Renal pelvis (tissue), 4 donors: Measurements from ENCODE around the gene MORC2. TPM values are rescaled to one million over a fixed set of nuclear protein-coding genes. Genes with fewer than 3 reads are reported as not detected.

Experiments
- DNase-seq: peaks from one replicate; pipeline ENCODE4 v3.0.0-alpha.2; 2013
- polyA plus RNA-seq, 3 donors: library from polyadenylated mRNA; unstranded; fragments of 120-200 nt; gene quantifications; one replicate each; pipeline ENCODE4 v1.2.1, GENCODE V29; 2013; ENCODE audit not compliant: insufficient read length in 3 of 3

The MORC2 gene
- polyA plus RNA-seq, 3 donors, result 31.6 to 41.7 (median 35.2) TPM

DNA sequence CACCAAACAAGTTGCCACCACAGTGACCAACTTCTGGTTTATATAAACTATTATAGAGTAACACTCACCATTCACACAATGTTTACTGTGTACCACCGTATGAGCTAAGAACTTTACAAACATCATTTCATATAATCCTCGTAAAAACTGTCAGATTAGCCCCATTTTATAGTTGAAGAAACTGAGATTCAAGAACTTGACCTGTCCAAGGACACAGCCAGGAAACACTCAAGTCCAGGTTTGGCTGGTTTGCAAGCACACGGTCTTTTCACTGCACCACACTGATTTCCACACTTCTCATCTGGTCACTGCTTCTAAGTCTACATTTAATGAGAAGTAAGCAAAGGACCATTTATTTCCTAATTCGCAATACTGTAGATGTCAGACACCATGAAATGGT lies 3.7 kb downstream of the MORC2 start:
- DNase-seq, result no peak

DNA sequence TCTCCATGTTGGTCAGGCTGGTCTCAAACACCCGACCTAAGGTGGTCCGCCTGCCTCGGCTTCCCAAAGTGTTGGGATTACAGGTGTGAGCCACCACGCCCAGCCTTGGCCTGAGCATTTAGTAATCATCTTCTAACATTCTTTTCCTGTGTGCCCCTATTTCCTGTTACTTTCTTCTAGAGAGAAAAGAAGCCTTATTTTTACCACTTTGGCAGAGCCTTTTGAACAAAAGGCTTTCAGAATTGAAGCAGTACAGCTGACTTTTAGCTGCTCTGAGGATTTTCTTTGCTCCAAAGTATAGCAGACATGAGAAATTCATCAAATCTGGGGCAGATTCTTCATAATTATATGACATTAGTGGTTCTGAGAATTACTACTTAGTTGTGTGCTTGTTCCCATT lies 13.4 kb downstream of the MORC2 start:
- no peak for DNase-seq

DNA sequence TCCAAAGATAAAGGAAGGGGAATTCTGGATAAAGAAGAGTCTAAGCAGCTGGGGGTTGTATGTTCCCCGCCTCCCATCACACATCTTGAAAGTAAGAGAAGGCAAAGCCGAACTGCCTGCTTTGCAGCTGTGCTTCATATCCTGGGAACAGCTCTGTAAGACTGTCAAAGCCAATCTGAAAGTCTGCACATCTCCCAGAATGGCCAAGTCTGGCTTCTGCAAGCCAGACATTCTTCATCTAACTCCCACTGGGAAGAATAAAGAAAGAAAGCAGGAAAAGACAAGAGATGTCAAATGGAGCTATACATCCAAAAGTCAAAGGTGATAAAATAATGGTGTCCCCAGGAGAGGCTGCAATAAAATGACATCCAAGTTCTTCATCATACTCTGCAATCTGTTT lies 15.4 kb downstream of the MORC2 start:
- DNase-seq, result no peak

DNA sequence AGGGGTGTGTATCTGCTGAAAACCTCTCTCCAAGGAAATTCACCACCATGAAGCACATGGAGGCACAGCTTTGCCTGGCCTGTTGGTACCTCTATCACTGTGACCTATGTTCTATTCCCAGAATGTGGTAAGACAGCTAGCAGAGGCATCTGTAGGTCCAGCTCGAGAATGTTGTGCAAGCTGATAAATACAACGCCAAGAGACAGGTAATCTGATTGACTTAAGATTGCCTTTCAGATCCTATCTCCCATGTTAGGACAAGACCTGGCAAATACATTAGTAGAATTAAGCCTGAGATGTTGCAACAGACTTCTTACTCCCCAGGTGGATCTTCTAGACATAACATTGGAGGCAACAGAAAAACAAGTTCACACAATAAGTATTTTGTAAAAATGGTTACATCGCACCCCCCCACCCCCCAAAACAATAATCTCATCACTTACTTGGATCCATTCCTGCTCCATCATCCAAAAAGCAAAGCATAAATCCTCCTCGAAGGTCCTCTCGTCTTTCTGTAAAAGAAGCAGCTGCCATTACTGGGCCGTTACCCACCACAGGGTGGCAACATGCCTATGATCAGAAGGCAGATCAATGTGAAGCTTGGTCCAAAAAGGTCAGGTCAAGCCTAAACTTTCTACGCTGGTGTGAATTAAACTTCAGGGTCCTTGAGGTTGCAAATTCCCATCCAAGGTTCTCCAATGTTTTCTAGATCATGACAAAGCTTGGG lies 18.5 kb downstream of the MORC2 start:
- no peak for DNase-seq

DNA sequence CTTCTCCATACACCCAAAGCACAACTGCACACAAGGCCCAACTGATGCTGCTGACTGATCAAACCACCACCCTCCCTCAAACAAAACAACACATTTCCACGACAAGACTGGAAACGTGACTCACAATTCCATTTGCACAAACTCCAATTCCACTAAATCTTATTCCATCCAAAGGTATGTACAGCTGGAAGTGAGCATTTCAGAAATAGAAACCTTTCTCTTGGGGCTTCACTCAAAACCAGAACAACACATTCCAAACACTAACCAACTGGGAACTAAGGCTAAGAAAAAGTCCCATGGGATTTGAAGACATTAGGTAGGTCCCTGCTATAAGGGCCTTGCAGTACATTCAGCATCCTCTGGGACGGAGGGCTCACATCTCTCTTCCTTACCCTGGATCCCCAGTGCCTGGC lies 19.6 kb downstream of the MORC2 start:
- DNase-seq, result no peak

DNA sequence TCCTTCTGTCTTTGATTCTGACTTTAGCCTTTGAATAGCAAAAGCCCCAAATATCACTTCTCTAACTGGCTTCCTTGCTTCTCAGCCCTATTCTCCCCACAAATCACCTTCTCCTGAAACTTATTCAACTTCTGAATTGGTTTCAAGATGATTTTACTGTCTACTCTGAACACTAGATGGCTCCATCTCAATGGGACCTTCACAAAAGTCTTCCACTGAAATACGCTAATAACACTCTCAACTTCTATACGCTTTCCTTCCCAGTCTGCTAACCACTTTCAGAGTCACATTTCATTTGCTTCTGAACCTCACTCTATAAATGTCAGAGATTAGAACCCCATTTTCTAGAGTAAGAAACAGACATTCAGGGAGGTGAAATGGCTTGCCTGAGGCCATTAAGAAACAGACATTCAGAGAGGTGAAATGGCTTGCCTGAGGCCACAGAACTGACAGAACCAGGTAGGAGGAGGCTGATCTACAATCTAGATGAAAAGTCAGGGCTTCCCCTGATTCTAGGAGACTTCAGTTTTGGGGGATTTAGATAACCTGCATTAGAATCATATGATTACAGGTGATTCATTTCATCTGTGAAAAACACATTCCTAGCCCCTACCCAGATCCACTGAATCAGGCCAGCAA lies 20.6 kb downstream of the MORC2 start:
- DNase-seq, result peak; percentile 53

DNA sequence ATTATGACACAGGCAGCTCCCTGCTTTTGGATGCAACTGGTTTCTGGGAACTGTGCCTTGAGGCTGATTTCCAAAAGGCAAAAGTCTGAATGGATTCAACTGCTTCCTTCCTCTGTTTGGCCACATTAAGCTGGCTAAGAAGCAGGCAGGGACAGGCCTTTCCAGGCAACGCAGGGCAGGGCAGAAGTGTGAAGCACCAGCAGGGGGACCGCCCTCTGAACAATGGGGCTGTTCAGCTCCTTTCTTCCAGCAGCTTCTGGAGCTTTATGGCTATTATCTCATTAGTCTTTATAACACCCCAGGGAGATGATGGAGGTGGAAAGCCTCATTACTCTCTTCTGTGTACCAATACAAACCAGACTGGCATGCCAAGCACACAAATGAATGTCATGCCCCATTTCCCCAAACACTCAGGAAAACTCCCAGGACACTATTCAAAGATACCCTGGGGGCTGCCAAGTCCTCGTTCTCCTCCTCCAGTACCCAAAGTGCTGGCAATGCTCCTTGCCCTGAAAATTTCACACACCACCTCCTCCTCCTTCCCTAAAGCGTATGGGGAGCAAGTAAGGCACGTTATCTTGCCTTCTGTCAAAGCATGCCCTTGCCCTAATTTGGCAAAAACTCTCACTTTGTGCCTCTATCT lies 21.3 kb downstream of the MORC2 start:
- DNase-seq, result no peak

DNA sequence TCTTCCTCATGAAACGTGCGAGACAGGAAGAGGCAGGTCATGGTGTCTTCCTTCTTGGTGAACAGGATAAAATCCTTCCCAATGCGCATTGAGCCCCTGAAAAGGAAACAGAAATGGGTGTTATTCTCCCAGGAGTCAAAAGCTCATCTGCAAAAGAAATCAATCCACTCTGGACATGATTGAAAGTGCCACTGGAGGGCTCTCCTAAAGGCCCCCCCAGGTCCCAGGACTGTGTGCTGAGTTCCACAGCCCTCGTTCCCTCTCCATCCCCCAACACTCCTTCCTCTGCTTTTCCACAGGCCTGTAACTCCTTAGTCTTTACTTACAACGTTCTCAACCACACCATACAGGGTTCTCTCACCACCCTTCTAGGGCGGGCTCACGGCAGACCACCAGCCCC lies 22.2 kb downstream of the MORC2 start:
- DNase-seq, result no peak

DNA sequence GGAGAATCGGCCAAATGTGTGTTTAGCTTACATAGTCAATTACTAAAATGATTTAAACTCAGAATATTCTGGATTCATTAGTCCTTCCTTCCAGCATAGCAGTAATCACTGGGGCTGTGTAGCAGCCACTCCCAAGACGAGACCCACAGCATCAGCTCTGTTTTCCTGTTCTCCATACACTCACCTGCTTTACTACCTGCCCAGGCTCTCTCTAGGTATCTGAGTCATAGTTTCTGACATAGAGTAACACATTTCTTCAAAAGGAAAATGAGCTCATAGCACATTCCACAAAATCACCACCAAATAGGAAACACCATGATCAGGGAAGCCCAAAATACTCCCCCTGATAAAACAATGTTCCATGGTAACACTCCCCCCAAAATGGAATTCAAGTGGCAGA lies 22.9 kb downstream of the MORC2 start:
- DNase-seq, result no peak

DNA sequence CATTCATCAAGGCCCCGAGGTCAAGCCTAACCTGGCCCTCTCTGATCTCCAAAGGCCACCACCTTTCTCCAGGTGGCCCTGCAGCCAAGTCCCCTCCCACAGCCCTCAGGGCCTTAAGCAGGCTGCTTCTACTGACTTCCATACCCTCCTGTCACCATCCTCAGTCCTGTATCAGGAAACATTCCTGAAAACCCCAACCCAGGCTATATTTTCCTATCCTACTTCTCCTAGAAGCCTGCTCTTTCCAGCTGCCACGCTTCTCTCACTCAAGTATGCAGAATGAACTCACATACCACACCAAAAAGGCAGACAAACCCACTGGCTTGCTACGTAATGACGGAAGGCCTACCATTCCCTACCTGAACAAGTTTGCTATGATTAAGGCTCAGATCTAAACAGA lies 23.6 kb downstream of the MORC2 start:
- DNase-seq, result no peak

DNA sequence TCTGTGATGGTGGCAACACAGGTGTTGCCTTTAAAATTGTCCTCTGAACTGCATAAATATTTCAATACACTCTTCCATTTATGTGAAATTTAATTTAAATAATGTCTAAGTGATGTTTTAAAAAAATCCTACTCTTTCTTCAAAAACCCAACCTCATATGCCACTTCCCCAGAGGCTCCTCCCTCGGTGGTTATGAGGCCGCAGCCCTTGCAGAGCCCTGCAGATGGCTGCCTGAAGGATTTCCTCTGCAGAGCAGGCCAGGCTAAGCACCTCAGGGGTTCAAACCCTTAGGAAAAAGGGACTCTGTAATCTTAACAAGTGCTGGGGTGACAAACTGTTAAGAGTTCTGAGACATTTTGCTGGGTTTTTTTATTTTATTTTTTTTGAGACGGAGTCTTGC lies 25.2 kb downstream of the MORC2 start:
- DNase-seq, result no peak

DNA sequence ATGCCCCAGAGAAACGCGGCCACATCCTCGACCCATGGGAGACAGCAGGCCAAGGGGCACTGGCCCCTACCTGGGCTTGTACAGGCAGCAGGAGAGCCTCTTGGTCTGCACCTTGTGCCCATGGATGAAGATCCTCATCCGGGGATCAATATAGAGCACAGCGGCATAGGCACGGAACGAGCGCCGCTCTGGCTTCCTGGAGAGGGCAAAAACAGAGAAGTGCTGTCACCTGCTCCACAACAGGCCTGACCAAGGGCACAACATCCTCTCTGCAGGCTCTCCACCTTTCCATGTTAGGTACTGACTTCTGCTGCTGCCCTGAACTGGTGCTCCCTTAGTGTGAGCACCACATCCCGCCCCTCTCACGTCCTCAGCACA lies 27.2 kb downstream of the MORC2 start:
- no peak for DNase-seq

DNA sequence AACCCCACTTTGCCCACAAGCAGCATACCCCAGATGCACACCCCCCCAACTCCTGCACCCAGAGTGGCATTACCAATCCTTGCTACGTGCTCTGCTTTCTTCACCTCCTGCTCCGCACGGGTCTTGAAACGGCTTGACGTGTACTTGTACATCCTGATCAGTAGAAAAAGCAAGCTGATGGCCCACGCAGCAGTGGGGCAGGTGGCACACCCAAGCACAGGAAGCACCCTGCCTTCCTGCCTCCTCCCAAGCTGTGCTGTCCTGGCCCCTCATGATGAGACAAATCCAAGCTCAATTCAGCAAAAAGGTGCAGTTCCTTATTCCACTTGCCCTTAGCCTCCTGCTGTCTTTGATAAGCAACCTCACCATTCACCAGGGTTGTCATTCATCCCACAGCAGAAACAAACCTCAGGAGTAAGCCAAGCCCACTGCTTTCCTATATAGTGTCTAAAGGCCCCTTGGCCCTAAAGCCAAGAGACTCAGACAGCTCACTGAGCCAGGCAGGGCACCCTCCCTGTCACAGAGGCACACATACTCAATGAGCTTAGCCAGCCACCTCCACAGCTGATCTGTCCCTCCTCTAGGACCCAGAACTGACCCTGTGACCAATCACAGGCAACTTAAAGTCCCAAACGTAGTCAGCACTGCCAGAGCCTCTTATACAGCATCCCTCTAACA lies 27.8 kb downstream of the MORC2 start:
- DNase-seq, result no peak

DNA sequence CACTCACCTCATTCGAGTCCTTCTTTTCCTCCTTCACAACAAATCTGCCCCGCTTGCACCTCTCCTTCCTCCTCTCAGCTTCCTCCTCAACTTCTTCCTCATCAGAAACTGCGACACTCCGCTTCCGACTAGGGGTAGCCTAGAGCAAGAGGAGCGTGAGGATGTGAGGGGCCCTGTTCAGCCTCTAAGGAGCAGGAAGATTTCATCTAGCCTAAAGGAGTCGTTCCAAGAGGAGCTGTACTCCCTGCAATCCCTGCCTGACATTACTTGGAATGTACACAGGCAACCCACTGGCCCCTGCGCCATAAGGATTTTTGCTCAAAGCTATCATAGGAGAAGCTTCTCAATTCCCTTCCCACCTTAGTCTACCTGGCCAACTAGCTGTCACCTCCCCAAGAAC lies 34.5 kb downstream of the MORC2 start:
- DNase-seq, result no peak

DNA sequence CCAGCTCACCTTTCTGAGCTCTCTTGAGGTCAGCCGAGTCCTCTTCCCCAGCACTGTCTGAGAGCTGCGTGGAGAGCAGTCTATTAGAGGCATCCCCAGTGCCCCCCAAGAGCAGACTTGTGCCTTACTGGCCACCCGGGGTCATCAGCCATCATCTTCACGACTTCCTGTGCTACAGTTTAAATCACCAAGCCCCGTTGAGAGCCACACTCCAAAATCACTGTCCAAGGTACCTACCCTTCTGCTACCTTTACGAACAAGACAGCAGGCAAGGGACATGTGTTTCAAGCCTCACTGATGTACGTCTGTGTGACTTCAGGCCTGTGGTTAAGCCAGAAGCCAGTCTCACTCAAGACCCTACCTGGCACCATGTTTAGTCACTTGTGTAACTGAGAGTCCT lies 35.1 kb downstream of the MORC2 start:
- no peak for DNase-seq

DNA sequence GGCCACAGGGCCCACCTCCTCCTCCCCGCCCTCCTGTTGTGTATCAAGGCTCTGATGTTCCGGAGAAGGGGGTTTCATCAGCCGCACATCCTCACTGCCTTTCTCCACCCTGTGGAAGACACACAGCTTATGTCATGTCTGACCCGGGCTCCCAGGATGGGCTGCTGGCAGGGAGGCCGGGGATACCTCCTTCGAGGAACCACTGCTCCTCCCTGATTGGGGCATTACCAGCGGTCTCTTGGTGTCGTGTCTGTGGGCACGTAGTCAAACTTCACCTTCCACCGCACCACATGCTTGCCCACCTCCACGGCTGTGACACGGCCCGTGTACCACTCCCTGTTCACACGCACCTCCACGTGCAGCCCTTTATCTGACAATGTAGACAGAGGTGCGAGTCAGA lies 35.9 kb downstream of the MORC2 start:
- no peak for DNase-seq

DNA sequence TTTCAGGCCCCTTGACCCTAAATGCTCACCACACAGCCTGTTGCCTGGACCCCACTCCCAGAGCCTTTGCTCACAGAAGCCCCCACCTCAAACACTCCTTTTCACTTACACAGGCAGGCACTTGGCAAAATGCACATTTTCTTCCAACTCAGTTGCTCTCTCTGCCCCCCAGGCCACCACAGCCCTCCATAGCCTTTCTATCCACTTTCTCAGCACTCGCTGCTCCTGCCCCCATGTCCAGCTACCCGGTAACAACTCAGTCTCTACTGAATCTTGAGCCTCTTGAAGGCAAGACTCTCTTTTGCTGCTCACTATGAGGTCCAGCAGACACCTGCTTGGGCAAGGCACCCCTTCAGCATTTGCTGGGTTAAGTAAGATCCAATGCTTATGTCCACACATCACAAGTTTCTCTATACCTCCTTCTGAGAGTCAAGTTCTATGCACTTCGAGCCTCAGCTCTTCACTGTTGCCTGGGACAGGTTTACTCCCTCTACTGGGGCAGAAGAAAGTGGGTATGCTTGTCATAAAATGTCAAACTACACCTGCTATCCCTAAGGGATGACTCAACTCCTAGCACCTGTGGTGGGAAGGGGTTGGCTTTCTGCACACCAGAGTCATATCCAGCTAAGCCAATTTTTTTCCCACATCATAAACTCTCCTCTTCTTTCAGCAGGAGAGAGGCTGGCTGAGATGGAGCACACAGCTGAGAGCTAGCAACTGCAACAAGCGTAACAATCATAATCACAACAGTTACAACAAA lies 36.9 kb downstream of the MORC2 start:
- no peak for DNase-seq

DNA sequence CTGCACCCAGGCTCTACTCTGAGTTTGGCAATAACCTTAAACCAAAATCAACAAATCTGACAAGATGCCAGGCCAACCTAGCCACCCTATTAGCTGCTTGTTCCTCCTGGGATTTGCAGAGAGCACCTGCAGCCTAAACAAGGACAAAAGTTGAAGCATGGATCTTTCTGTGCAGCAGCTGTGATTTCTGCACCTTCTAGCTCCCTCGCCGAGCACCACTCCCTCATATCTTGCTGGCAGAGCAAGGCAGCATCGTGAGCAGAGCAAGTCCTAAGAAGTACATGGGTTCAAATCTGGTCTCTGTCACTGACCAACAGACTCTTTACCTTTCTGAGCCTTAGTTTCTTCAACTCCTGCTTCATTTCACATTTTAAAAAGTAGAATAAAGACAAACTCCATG lies 38.3 kb downstream of the MORC2 start:
- no peak for DNase-seq

DNA sequence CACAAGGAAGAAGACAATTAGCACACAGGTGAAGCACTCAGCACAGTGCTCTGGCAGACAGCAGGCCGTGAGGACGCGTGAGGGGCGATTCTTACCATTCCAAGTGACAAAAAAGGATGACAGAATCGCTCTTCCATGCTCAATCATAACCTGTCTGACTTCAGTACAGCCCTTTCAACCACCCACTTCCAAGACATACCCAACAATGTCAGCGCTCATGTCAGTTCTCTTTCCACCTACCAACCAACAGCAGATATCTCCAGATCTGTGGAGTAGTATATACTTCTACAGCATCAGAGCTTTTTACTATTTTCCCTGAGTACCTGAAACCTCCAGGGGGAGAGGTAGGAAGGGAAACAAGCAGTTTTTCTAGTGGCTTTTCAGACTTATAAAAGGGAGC lies 40.2 kb downstream of the MORC2 start:
- DNase-seq, result no peak

DNA sequence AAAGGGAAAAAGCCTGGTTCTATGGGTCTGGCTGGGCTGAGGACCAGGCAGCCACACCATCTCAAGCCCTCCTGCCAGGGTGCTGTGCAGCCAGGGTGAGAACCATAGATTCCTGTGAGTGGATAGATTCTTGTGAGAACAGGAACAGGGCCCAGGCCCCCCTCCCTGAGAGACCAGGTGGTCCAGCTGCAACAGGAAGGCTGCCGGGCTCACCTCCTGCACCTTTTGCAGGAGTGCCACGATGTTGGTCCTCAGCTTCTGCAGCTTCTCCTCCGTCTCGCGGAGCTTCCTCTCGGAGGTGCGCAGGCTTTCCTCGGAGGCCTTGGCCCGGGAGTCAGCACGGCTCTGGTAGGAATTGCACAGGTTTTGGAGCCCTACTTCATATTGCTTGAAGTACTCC lies 40.8 kb downstream of the MORC2 start:
- no peak for DNase-seq

DNA sequence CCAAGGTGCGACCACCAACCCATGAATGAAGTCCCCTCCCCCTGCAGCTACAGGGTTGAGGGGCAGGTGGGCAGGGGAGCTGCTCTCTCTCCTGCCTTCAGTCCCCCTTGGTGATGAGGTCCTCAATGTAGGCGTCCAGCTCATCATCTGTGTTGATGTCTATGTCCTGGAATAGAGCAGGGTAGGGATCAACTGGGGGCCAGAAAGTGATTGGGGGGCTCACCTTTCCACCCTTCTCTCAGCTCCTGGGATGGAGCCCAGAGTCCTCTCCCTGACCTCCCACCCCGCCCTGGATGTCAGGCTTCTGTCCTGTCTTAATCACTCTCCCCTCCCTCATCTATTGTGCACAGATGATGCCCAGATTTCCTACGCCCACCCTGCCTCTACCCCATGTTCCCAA lies 41.9 kb downstream of the MORC2 start:
- DNase-seq, result no peak

DNA sequence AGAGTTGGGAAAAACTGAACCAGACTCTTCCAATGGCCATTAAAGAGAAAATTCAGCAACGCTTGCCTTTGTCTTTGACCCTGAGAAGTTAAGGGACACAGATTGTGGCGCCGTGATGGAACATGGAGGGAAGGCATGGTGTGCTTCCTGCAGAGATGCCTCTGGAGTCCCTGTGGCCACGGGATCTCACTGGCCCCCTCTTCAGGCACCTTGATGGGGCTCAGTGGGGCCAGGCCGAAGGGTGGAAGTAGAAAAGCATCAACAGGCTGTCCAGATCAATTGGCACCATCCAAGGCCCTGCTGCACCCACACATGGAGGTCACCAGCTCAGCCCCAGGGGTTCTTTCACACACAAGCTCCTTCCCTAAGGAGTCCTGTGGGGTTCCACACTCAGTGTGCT lies 42.9 kb downstream of the MORC2 start:
- DNase-seq, result no peak
